Dedifferentiated amniotic fluid mesenchymal stem cell (primary cell): Measurements from ENCODE around the gene CYB5B.
"Not testable (repeated sequence)": the region's sequence is repeated elsewhere in the genome, so short reads cannot be mapped to it uniquely, and the experiment has no call there.

Experiments
- DNase-seq: peaks from one replicate; pipeline ENCODE4 v3.0.0-alpha.2; 2016; ENCODE audit errors: extremely low spot score

CYB5B gene

GRCh38 chr16:69408475-69408874 lies 15.9 kb upstream of the CYB5B start:
- no peak for DNase-seq

- DNase-seq = peak; percentile 54
Measured at GRCh38 chr16:69410219-69410990, 14.0 kb upstream of the CYB5B start.

GRCh38 chr16:69411064-69411985 lies 13.1 kb upstream of the CYB5B start:
- DNase-seq = no peak

GRCh38 chr16:69412287-69412686 lies 12.1 kb upstream of the CYB5B start:
- DNase-seq = no peak

- DNase-seq = no peak
Measured at GRCh38 chr16:69413045-69413664, 11.3 kb upstream of the CYB5B start.

GRCh38 chr16:69417520-69418199 lies 6.8 kb upstream of the CYB5B start:
- DNase-seq = peak; percentile 22

- DNase-seq = no peak
Measured at GRCh38 chr16:69419956-69420355, 4.5 kb upstream of the CYB5B start.

- no peak for DNase-seq
Measured at GRCh38 chr16:69423189-69423588, 1.2 kb upstream of the CYB5B start.

GRCh38 chr16:69424935-69425784 lies 741 bp downstream of the CYB5B start:
- DNase-seq = no peak

GRCh38 chr16:69428652-69429051 lies 4.2 kb downstream of the CYB5B start:
- no peak for DNase-seq

GRCh38 chr16:69429058-69429640 lies 4.7 kb downstream of the CYB5B start:
- DNase-seq = not testable (repeated sequence)

GRCh38 chr16:69431948-69432468 lies 7.6 kb downstream of the CYB5B start:
- DNase-seq = no peak

GRCh38 chr16:69434066-69434465 lies 9.6 kb downstream of the CYB5B start:
- no peak for DNase-seq

- DNase-seq = no peak
Measured at GRCh38 chr16:69435977-69436820, 11.8 kb downstream of the CYB5B start.

- DNase-seq = no peak
Measured at GRCh38 chr16:69436896-69437295, 12.5 kb downstream of the CYB5B start.

GRCh38 chr16:69438465-69438864 lies 14.0 kb downstream of the CYB5B start:
- no peak for DNase-seq

- no peak for DNase-seq
Measured at GRCh38 chr16:69440250-69440649, 15.8 kb downstream of the CYB5B start.

GRCh38 chr16:69441030-69441429 lies 16.6 kb downstream of the CYB5B start:
- not testable (repeated sequence) for DNase-seq

- DNase-seq = peak; percentile 69
Measured at GRCh38 chr16:69443927-69444631, 19.7 kb downstream of the CYB5B start.
